ENCODE results near the gene NVL.
"Not testable (repeated sequence)": the region's sequence is repeated elsewhere in the genome, so short reads cannot be mapped to it uniquely, and the experiment has no call there.

GRCh38 chr1:224340453-224341384 lies 10.7 kb upstream of the NVL start:
- TF ChIP-seq, protein P1, sequence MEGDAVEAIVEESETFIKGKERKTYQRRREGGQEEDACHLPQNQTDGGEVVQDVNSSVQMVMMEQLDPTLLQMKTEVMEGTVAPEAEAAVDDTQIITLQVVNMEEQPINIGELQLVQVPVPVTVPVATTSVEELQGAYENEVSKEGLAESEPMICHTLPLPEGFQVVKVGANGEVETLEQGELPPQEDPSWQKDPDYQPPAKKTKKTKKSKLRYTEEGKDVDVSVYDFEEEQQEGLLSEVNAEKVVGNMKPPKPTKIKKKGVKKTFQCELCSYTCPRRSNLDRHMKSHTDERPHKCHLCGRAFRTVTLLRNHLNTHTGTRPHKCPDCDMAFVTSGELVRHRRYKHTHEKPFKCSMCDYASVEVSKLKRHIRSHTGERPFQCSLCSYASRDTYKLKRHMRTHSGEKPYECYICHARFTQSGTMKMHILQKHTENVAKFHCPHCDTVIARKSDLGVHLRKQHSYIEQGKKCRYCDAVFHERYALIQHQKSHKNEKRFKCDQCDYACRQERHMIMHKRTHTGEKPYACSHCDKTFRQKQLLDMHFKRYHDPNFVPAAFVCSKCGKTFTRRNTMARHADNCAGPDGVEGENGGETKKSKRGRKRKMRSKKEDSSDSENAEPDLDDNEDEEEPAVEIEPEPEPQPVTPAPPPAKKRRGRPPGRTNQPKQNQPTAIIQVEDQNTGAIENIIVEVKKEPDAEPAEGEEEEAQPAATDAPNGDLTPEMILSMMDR (IDR thresholded peaks at IDR 0.05; ENCODE audit: poor library complexity, severe bottlenecking): not testable (repeated sequence)
- TF ChIP-seq POLR2AphosphoS5 (IDR thresholded peaks at IDR 0.05): not testable (repeated sequence)

All from neural cell (in vitro differentiated cells).